OCI-LY1 (cell line): ENCODE data around the gene RAB39B.

ENCODE experiments used
- CTCF ChIP-seq: fragments of 200-600 bp; sonication (generic), shearing (Covaris generic); IDR thresholded peaks from 2 replicates; pipeline ENCODE4 v1.5.1; 2017; ENCODE audit warnings: mild to moderate bottlenecking, antibody characterized with exemption, low read length, moderate library complexity, mixed read lengths
- EZH2 ChIP-seq: fragments of 200-600 bp; sonication (generic), shearing (Covaris generic); IDR thresholded peaks from 2 replicates; pipeline ENCODE4 v1.8.0; 2017; ENCODE audit warnings: borderline replicate concordance, mixed run types, mild to moderate bottlenecking, antibody characterized with exemption, low read length, moderate library complexity, mixed read lengths

- TF ChIP-seq CTCF (no peak), EZH2 (no peak)
These were observed 45.5 kb downstream of the RAB39B start for GRCh38 chrX:155218777-155219176.
